Activated T-helper 17 cell treated with anti-CD3 and anti-CD28 coated beads, Interleukin-2, amount 50 U/mL, for 72 hours (primary cell): ENCODE results near the gene LARP1. TPM values are rescaled to one million over a fixed set of nuclear protein-coding genes. Genes with fewer than 3 reads are reported as not detected.
"Not testable (repeated sequence)": the region's sequence is repeated elsewhere in the genome, so short reads cannot be mapped to it uniquely, and the experiment has no call there.

Source experiments
- ATAC-seq: fragments of 150-1000 bp; cut with Tn5 transposase; replicated peaks from 2 replicates; pipeline ENCODE4 v1.10.0; 2021; ENCODE audit warnings: mild to moderate bottlenecking, moderate library complexity
- H3K27ac Mint-ChIP-seq: one replicate; pipeline ENCODE4 v1.8.0; 2022; ENCODE audit warnings: mixed read lengths
- H3K27me3 Mint-ChIP-seq: one replicate; pipeline ENCODE4 v1.8.0; 2022; ENCODE audit warnings: mixed read lengths
- H3K36me3 Mint-ChIP-seq: one replicate; pipeline ENCODE4 v1.8.0; 2022; ENCODE audit warnings: low read depth, mild to moderate bottlenecking, mixed read lengths
- H3K4me1 Mint-ChIP-seq: one replicate; pipeline ENCODE4 v1.8.0; 2022; ENCODE audit warnings: mixed read lengths
- H3K4me3 Mint-ChIP-seq: one replicate; pipeline ENCODE4 v1.8.0; 2022; ENCODE audit warnings: mild to moderate bottlenecking, mixed read lengths
- H3K9me3 Mint-ChIP-seq: one replicate; pipeline ENCODE4 v1.8.0; 2022; ENCODE audit warnings: mixed read lengths
- total RNA-seq, 2 donors: library from RNA; stranded (reverse); gene quantifications; one replicate each; pipeline ENCODE4 v1.2.3, GENCODE V29; 2022

Gene LARP1
- total RNA-seq, 2 donors from 2014 or later, result 121 to 242 TPM

DNA sequence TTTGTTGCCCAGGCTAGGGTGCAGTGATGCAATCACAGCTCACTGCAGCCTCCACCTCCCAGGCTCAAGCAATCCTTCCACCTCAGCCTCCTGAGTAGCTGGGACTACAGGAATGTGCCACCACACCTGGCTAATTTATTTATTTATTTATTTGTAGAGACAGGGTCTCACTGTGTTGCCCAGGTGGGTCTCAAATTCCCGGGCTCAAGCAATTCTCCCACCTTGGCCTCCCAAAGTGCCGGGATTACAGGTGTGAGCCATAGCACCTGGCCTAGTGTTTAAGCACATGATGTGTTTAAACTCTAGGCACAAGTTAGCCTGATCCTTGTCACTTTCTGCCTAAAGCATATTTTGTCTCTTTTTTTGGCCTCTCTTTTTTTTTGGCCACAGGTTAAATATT, 4.5 kb upstream of the LARP1 start:
- H3K27ac Mint-ChIP-seq, H3K36me3 Mint-ChIP-seq, H3K4me3 Mint-ChIP-seq, ATAC-seq, H3K9me3 Mint-ChIP-seq, H3K27me3 Mint-ChIP-seq: not testable (repeated sequence)
- H3K4me1 Mint-ChIP-seq, result peaks cover 11% of the 10 kb centered on the region

GRCh38 chr5:154751854-154752253, 3.3 kb upstream of the LARP1 start:
- H3K27me3 Mint-ChIP-seq, result no peaks in the 10 kb centered on the region
- no peak overlapping the region for H3K4me3 Mint-ChIP-seq
- H3K27ac Mint-ChIP-seq, result no peak overlapping the region
- H3K4me1 Mint-ChIP-seq, result peaks cover 11% of the 10 kb centered on the region
- H3K36me3 Mint-ChIP-seq, result peaks cover 7% of the 10 kb centered on the region
- no peaks in the 10 kb centered on the region for H3K9me3 Mint-ChIP-seq
- no peak for ATAC-seq

DNA sequence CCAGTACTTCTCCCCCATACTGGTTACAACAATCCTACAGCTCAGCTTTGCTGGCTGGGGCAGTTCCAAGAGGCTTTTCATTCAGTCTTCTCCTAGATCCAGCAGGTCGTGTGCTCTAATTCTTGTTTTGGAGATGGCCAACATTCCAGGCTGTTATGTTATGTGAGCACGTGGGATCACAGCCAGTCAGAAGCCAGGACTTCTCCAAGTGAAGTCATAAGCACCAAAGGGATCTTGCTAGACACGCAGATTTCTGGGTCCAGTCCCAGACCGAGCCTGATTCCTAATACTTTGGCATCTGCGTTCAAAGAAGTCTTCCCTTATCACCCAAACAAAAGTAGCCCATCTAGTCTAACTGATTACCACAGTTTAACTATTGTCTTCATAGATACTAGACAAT, 1.4 kb upstream of the LARP1 start:
- Mint-ChIP-seq H3K27me3 (no peaks in the 10 kb centered on the region), H3K27ac (peak overlapping the region; percentile 95), H3K4me1 (peaks cover 20% of the 10 kb centered on the region), H3K4me3 (peak overlapping the region; percentile 89), H3K9me3 (no peaks in the 10 kb centered on the region), H3K36me3 (peaks cover 20% of the 10 kb centered on the region)
- no peak for ATAC-seq

GRCh38 chr5:154754460-154755360, 467 bp upstream of the LARP1 start:
- no peaks in the 10 kb centered on the region for H3K27me3 Mint-ChIP-seq
- H3K27ac Mint-ChIP-seq, result peak overlapping the region; percentile 95
- H3K4me3 Mint-ChIP-seq, result peak overlapping the region; percentile 89
- H3K4me1 Mint-ChIP-seq, result peaks cover 29% of the 10 kb centered on the region
- H3K9me3 Mint-ChIP-seq, result no peaks in the 10 kb centered on the region
- peak; percentile 84 for ATAC-seq
- peaks cover 28% of the 10 kb centered on the region for H3K36me3 Mint-ChIP-seq

GRCh38 chr5:154756009-154756867, 1.1 kb downstream of the LARP1 start:
- Mint-ChIP-seq H3K27me3 (no peaks in the 10 kb centered on the region), H3K27ac (peak overlapping the region; percentile 97), H3K9me3 (no peaks in the 10 kb centered on the region), H3K36me3 (peaks cover 34% of the 10 kb centered on the region), H3K4me3 (peak overlapping the region; percentile 97), H3K4me1 (peaks cover 39% of the 10 kb centered on the region)
- ATAC-seq, result no peak

GRCh38 chr5:154756868-154757813, 2.0 kb downstream of the LARP1 start:
- H3K4me3 Mint-ChIP-seq, result peak overlapping the region; percentile 97
- no peak for ATAC-seq
- no peaks in the 10 kb centered on the region for H3K27me3 Mint-ChIP-seq
- peaks cover 46% of the 10 kb centered on the region for H3K4me1 Mint-ChIP-seq
- H3K36me3 Mint-ChIP-seq, result peaks cover 42% of the 10 kb centered on the region
- no peaks in the 10 kb centered on the region for H3K9me3 Mint-ChIP-seq
- H3K27ac Mint-ChIP-seq, result peak overlapping the region; percentile 97

DNA sequence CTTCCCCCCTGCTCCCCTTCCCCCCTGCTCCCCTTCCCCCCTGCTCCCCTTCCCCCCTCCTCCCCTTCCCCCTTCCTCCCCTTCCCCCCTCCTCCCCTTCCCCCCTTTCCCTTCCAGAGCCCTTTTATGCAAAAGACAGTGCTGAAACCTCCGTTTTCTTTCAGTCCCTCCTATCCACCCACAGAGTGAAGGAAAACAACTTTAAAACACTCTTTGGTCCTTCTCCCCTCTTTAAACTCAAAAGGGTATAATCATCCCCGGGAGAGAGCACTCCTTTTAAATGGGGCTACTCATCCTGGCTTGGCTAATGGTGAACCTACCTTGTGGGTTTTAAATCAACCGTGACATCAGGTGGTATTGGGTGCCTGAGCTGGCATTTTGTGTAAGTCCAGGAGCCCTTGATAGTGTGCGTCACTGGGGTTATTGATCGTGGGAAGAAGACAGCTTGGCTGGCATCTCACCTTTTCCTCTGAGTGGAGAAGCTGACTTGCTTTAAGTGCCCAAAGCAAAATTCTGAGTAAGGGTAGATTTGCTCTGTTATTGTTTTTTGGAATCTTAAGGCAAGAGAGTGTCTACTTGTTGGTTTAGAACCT, 2.7 kb downstream of the LARP1 start:
- Mint-ChIP-seq H3K4me3 (peak overlapping the region; percentile 97), H3K27ac (peak overlapping the region; percentile 97), H3K36me3 (peaks cover 46% of the 10 kb centered on the region), H3K9me3 (no peaks in the 10 kb centered on the region), H3K4me1 (peaks cover 46% of the 10 kb centered on the region), H3K27me3 (no peaks in the 10 kb centered on the region)
- peak; percentile 46 for ATAC-seq

- Mint-ChIP-seq H3K27me3 (no peaks in the 10 kb centered on the region), H3K36me3 (peaks cover 46% of the 10 kb centered on the region), H3K4me3 (peak overlapping the region; percentile 97), H3K9me3 (no peaks in the 10 kb centered on the region), H3K4me1 (peaks cover 43% of the 10 kb centered on the region), H3K27ac (peak overlapping the region; percentile 97)
- ATAC-seq, result no peak
Measured at GRCh38 chr5:154758493-154758892, 3.3 kb downstream of the LARP1 start.

DNA sequence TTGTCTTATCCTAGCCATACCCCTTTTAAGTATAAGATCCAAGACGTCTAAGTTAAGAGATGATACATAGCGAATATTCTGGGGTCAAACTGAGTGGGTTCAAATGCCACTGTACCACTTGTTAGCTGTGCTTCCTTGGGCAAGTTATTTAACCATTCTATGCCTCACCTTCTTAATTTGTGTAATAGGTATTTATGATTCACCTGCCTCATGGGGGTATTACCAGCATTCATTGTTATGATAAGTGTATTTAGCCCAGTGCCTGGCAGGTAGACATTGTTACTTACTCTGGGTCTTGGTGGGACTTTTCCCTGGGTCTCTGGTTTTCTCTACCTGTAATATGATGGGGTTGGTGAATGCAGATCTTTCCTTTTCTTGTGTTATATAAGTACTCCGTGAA, 3.8 kb downstream of the LARP1 start:
- Mint-ChIP-seq H3K9me3 (no peaks in the 10 kb centered on the region), H3K27me3 (no peaks in the 10 kb centered on the region), H3K27ac (peak overlapping the region; percentile 97), H3K4me3 (peak overlapping the region; percentile 97), H3K36me3 (peaks cover 46% of the 10 kb centered on the region), H3K4me1 (peaks cover 39% of the 10 kb centered on the region)
- no peak for ATAC-seq

- not testable (repeated sequence) for ATAC-seq, H3K9me3 Mint-ChIP-seq, H3K27me3 Mint-ChIP-seq
- Mint-ChIP-seq H3K36me3 (peaks cover 50% of the 10 kb centered on the region), H3K4me1 (peaks cover 37% of the 10 kb centered on the region), H3K4me3 (peak overlapping the region; percentile 97), H3K27ac (peak overlapping the region; percentile 50)
Measured at GRCh38 chr5:154759868-154760267, 4.7 kb downstream of the LARP1 start.

DNA sequence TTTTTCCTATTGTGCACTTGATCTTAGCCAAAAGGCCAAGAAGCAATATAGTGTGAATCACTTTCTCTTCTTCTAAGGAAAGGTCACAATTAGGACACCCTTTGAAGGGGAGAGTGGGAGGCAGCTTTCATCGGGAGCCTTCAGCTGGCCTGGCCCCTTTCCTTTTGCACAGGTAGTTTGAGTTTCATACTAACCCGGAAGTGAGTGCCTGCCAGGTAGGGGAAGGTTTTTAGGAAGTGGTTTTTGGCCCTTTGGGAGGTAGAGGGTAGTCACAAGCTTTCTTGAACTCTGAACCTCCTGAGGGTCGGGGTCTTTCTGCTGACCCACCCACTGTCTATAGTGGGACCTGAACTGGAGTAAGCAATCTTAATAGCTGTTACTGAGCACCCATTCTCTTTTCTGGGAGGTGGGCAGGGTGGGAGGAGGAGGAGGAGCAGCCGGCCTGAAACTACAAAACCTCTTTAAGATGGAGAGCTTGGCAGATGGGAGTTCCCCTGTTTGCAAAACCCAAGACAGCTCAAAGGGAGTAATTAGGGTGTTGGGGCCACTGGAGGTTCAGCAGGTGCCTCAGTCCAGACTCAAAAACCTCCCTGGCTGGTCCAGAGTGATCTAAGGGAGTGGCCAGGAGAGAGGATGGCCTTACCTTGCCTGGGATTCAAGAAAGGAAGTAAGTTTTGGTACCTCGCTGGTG, 6.0 kb downstream of the LARP1 start:
- Mint-ChIP-seq H3K27me3 (no peaks in the 10 kb centered on the region), H3K9me3 (no peaks in the 10 kb centered on the region), H3K36me3 (peaks cover 54% of the 10 kb centered on the region), H3K4me1 (peaks cover 48% of the 10 kb centered on the region), H3K27ac (peak overlapping the region; percentile 90), H3K4me3 (peak overlapping the region; percentile 97)
- peak; percentile 41 for ATAC-seq

DNA sequence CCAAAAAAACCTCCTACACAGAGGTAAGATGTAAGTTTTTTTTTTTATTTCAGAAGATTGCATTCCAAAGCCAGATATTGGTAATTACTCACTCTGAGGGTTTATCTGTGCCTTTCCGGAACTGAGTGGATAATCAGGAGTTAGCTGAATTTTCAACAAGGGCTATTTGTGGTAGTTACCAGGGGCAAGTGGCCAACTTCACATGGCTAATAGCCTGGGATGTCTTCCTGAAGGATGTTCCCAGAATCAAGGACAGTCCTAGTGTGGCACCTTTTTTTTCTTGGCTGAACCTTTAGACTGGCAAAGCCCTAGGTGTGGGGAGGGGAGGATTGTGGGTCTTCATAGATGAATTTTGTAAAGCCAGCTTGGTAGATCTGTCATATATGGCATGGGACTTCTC, 7.1 kb downstream of the LARP1 start:
- peaks cover 55% of the 10 kb centered on the region for H3K4me1 Mint-ChIP-seq

GRCh38 chr5:154762700-154763099, 7.5 kb downstream of the LARP1 start:
- no peaks in the 10 kb centered on the region for H3K27me3 Mint-ChIP-seq
- H3K4me3 Mint-ChIP-seq, result peak overlapping the region; percentile 97
- peak overlapping the region; percentile 90 for H3K27ac Mint-ChIP-seq
- no peak for ATAC-seq
- no peaks in the 10 kb centered on the region for H3K9me3 Mint-ChIP-seq
- peaks cover 59% of the 10 kb centered on the region for H3K4me1 Mint-ChIP-seq
- peaks cover 44% of the 10 kb centered on the region for H3K36me3 Mint-ChIP-seq

More for the DNA sequence above, 7.1 kb downstream of the LARP1 start:
- Mint-ChIP-seq H3K27ac (peak overlapping the region; percentile 90), H3K4me3 (peak overlapping the region; percentile 97), H3K27me3 (no peaks in the 10 kb centered on the region), H3K36me3 (peaks cover 46% of the 10 kb centered on the region), H3K9me3 (no peaks in the 10 kb centered on the region)
- no peak for ATAC-seq
